ENCODE data around the gene CENPP.

Gene CENPP

DNA sequence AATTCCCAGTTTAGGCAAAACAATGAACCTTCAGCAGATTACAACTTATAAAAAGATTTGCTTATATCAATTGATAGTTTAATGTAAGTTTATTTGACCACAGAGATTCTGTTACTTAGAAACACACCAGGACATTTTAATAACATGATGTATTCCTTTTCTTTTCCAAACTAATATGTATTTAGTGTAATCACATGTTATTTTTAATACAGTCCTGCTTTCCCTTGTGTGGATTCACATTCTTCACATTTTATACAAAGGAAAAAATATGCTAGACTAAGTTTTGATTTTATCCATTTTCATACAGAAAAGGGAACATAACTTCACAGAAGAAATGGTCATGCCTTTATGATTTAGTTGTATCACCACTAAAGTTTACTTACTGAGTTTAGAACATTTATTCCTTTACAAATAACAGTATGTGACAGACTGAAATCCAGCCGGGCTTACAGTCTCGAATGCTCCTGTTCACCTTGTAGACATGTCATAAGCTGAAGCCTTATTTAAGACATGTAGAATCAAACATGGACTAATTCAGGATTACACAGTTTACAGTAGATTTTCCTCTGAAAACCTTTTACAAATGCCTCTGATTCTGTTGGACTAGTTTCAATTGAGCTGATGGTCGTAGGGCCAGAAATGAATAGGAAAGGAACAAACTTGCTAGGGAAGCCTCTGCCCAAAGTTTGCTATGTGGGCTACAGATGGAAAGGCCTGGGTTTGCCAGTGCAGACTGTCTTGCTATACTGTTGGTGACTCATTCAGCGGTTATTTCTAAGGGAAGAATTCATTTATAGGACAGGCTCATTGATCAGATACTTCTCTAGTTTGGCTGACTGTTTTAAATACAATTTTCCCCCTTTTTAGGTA lies 163.2 kb downstream of the CENPP start:
- no peak for DNase-seq (ENCODE audit: low spot score)
- in situ Hi-C loops (cut with MboI; ENCODE audit: low sequenced_read_pairs, unreplicated experiment), result loop anchor here (25.0 kb wide), 1 partner anchor 298 kb away; no protein-coding TSS in a partner anchor
- TF ChIP-seq, protein P1, sequence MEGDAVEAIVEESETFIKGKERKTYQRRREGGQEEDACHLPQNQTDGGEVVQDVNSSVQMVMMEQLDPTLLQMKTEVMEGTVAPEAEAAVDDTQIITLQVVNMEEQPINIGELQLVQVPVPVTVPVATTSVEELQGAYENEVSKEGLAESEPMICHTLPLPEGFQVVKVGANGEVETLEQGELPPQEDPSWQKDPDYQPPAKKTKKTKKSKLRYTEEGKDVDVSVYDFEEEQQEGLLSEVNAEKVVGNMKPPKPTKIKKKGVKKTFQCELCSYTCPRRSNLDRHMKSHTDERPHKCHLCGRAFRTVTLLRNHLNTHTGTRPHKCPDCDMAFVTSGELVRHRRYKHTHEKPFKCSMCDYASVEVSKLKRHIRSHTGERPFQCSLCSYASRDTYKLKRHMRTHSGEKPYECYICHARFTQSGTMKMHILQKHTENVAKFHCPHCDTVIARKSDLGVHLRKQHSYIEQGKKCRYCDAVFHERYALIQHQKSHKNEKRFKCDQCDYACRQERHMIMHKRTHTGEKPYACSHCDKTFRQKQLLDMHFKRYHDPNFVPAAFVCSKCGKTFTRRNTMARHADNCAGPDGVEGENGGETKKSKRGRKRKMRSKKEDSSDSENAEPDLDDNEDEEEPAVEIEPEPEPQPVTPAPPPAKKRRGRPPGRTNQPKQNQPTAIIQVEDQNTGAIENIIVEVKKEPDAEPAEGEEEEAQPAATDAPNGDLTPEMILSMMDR (IDR thresholded peaks at IDR 0.05; ENCODE audit: borderline replicate concordance, control extremely low read depth, extremely low read depth, insufficient read depth, missing control alignments), result no peak

DNA sequence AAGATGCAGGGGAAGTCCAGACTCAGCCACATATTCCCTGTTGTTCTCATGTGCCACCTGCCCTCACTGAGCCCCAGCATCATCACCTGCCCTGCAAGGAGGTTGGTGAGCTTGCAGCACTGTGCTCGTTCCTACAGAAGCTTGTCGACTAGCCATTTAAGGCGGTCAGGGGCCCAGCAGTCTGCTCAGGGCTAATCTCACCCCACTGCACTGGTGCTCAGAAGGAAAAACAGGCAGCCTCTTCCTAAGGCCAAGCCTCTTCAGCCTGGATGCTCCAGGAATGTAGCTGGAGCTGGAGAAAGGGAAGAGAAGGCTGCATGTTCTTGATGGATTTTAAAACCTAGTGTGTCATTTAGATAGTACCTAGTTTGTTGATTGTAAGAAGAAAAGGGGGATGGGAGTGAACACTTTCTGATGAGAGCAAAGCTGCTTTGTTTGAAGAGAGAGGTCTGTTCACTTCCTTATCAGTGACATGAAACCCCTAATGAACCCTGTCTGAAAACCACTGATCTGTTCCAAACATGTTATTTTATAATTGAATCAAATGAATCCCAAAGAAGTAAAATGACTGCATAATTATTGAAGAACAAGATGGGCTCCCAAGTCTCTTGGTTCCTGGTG lies 167.1 kb downstream of the CENPP start:
- DNase-seq (ENCODE audit: low spot score), result no peak
- in situ Hi-C loops (cut with MboI; ENCODE audit: low sequenced_read_pairs, unreplicated experiment), result loop anchor here (25.0 kb wide), 1 partner anchor 294 kb away; no protein-coding TSS in a partner anchor
- TF ChIP-seq, protein P1 (IDR thresholded peaks at IDR 0.05; ENCODE audit: borderline replicate concordance, control extremely low read depth, extremely low read depth, insufficient read depth, missing control alignments), result no peak

DNA sequence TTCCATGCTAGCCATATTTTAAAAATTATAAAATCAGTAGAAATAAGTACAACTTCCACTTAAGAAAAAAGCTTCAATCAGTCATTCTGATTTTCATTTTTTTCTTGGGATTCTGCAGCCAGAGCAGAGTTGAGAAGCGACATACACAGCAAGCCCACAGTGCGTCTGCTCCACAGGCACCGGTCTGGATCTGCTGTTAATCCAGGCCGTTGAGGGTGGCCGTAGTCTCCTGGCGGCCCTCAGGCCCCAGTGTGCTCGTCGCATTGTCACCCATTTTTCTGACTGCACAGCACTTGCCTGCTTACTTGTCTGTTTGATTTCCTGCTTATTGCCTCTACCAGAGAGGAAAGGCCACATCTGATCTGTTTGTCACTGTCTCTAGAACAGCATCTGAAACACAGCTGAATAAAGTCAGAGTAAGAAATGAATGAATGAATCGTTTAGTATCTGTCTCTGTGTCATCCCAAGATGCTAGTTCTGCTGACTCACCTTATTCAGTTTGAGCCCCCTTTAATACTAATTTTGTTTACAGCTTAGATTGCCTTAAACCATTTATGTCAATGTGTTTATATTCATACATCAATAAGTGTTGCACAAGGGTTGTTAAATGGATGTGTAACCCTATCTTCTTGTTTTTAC lies 168.1 kb downstream of the CENPP start:
- no peak for DNase-seq (ENCODE audit: low spot score)
- TF ChIP-seq, protein P1 (IDR thresholded peaks at IDR 0.05; ENCODE audit: borderline replicate concordance, control extremely low read depth, extremely low read depth, insufficient read depth, missing control alignments), result no peak
- in situ Hi-C loops (cut with MboI; ENCODE audit: low sequenced_read_pairs, unreplicated experiment), result loop anchor here (25.0 kb wide), 1 partner anchor 293 kb away; no protein-coding TSS in a partner anchor

DNA sequence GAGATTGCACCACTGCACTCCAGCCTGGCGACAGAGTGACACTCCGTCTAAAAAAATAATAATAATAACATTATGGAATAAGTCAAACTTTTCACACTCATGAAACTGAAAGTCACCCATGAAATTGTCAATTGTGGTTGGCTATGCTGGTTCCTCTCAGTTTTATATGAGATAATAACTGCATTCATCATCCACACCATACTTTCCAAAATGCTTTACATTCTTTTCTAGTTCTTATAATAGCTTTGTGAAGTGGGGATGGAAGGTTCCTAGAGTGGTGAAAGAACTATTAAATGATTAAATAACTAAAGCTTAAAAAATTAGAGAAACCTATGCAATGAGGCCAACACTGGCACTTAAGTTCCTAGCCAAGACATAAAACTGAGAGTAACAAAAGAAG lies 169.1 kb downstream of the CENPP start:
- DNase-seq (ENCODE audit: low spot score), result no peak
- TF ChIP-seq, protein P1 (IDR thresholded peaks at IDR 0.05; ENCODE audit: borderline replicate concordance, control extremely low read depth, extremely low read depth, insufficient read depth, missing control alignments), result no peak
- in situ Hi-C loops (cut with MboI; ENCODE audit: low sequenced_read_pairs, unreplicated experiment), result loop anchor here (25.0 kb wide), 1 partner anchor 292 kb away; no protein-coding TSS in a partner anchor

DNA sequence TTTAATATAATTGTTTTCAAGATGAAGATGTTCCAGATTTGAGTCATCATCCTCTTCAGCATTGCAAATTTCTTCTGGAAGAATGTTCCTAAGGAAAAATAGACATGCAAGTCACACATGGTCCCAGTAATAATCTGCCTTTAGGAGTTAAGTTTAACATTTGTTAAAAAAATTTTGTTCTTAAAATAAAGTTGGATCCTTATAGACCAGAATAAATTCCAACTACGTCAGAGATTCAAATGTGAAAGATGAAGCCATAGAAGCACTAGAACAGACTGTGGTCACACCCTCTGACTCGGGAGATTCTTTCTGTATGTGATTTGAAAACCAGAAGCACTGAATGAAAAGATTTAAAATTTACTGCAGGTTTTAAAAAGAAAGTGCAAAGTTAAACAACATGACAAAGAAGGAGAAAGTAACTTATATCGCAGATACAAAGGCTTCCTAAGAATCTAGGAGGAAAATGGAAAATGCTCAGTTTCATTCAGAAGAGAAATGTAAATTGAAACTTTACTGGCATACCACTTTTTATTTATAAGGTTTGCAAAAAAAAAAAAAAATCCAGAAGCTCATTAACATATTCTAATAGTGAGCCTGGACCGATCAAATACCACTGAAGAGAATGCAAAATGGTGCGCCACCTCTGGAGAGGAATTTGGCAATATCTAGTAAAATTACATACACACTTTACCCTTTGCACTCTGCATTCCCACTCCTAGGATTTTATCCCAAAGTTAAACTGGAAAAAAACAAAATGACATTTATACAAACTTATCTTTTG lies 170.8 kb downstream of the CENPP start:
- TF ChIP-seq, protein P1 (IDR thresholded peaks at IDR 0.05; ENCODE audit: borderline replicate concordance, control extremely low read depth, extremely low read depth, insufficient read depth, missing control alignments), result no peak
- in situ Hi-C loops (cut with MboI; ENCODE audit: low sequenced_read_pairs, unreplicated experiment), result loop anchor here (25.0 kb wide), 1 partner anchor 291 kb away; no protein-coding TSS in a partner anchor
- no peak for DNase-seq (ENCODE audit: low spot score)

All from GM13976 (cell line).